ENCODE results near the gene ARHGAP42.

DNA sequence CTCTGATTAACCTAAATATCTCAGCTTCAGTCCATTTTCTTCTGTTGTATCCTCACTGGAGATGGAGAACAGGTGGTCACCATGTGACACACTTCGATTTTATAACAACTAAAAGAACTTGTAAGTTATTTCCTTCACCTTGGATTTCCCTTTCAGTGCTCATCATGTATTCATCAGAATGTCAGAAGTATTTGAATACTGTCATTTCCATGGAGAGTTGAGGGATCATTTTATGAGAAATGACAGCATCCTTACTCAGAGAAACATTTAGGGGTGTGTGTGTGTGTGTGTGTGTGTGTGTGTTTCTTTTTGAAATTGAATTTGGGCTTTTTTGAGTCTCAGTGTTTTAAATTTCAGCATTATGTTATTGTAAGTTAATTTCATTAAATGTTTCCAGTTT lies 205.8 kb downstream of the ARHGAP42 start:
- TF ChIP-seq, protein P1, sequence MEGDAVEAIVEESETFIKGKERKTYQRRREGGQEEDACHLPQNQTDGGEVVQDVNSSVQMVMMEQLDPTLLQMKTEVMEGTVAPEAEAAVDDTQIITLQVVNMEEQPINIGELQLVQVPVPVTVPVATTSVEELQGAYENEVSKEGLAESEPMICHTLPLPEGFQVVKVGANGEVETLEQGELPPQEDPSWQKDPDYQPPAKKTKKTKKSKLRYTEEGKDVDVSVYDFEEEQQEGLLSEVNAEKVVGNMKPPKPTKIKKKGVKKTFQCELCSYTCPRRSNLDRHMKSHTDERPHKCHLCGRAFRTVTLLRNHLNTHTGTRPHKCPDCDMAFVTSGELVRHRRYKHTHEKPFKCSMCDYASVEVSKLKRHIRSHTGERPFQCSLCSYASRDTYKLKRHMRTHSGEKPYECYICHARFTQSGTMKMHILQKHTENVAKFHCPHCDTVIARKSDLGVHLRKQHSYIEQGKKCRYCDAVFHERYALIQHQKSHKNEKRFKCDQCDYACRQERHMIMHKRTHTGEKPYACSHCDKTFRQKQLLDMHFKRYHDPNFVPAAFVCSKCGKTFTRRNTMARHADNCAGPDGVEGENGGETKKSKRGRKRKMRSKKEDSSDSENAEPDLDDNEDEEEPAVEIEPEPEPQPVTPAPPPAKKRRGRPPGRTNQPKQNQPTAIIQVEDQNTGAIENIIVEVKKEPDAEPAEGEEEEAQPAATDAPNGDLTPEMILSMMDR (conservative IDR thresholded peaks at IDR 0.05; ENCODE audit: low read depth, low read length): no peak
- TF ChIP-seq POLR2A (IDR thresholded peaks at IDR 0.05; ENCODE audit: low read depth, low read length) (no peak), NFE2L2 (IDR thresholded peaks at IDR 0.05; ENCODE audit: low read depth, low read length) (no peak), MAZ (IDR thresholded peaks at IDR 0.05; ENCODE audit: borderline replicate concordance, low read depth, low read length) (no peak), CEBPB (IDR thresholded peaks at IDR 0.05; ENCODE audit: low read depth, low read length) (no peak), RCOR1 (IDR thresholded peaks at IDR 0.05; ENCODE audit: insufficient replicate concordance, low read length) (no peak), MAFK (IDR thresholded peaks at IDR 0.05; ENCODE audit: low read depth, low read length) (no peak)

Measured in IMR-90 (cell line).